Endodermal cell (in vitro differentiated cells): ENCODE data around the gene RAP1GAP2. TPM values are rescaled to one million over a fixed set of nuclear protein-coding genes. Genes with fewer than 3 reads are reported as not detected.

Experiments used
- DNase-seq: peaks from one replicate; pipeline ENCODE4 v3.0.0-alpha.2; 2017
- H3K27ac ChIP-seq: 2 replicates; pipeline ENCODE4 v1.5.1; 2013; ENCODE audit warnings: mild to moderate bottlenecking, low read depth, low read length, moderate library complexity
- H3K27me3 ChIP-seq: 2 replicates; pipeline ENCODE4 v1.6.1; 2013; ENCODE audit warnings: mild to moderate bottlenecking, low read length, moderate library complexity; ENCODE audit not compliant: insufficient read depth, control insufficient read depth, poor library complexity, severe bottlenecking
- H3K36me3 ChIP-seq: 2 replicates; pipeline ENCODE4 v1.7.0; 2013; ENCODE audit warnings: mild to moderate bottlenecking, low read length, moderate library complexity; ENCODE audit not compliant: control insufficient read depth, insufficient read depth
- H3K4me1 ChIP-seq: one replicate; pipeline ENCODE4 v1.7.0; 2013; ENCODE audit warnings: low read length; ENCODE audit not compliant: control insufficient read depth, insufficient read depth
- H3K4me3 ChIP-seq: 2 replicates; pipeline ENCODE4 v1.5.1; 2013; ENCODE audit warnings: mild to moderate bottlenecking, low read length, moderate library complexity
- H3K9ac ChIP-seq: 2 replicates; pipeline ENCODE4 v1.6.1; 2013; ENCODE audit warnings: mild to moderate bottlenecking, low read length, moderate library complexity; ENCODE audit not compliant: poor library complexity, severe bottlenecking; ENCODE audit errors: extremely low read depth
- H3K9me3 ChIP-seq: 2 replicates; pipeline ENCODE4 v1.6.1; 2013; ENCODE audit warnings: mild to moderate bottlenecking, low read length, moderate library complexity; ENCODE audit not compliant: control insufficient read depth
- H3K27ac Mint-ChIP-seq: 2 replicates; pipeline ENCODE4 v1.8.0; 2020; ENCODE audit warnings: mixed read lengths
- H3K27me3 Mint-ChIP-seq: 2 replicates; pipeline ENCODE4 v1.8.0; 2021; ENCODE audit warnings: mild to moderate bottlenecking, mixed read lengths; ENCODE audit not compliant: insufficient read depth
- H3K36me3 Mint-ChIP-seq: 2 replicates; pipeline ENCODE4 v1.8.0; 2020; ENCODE audit warnings: low read depth, mixed read lengths
- H3K4me1 Mint-ChIP-seq: 2 replicates; pipeline ENCODE4 v1.8.0; 2020; ENCODE audit warnings: mixed read lengths
- H3K4me3 Mint-ChIP-seq: 2 replicates; pipeline ENCODE4 v1.8.0; 2020; ENCODE audit warnings: mild to moderate bottlenecking, moderate library complexity, mixed read lengths
- H3K9me3 Mint-ChIP-seq: 2 replicates; pipeline ENCODE4 v1.8.0; 2020; ENCODE audit warnings: mild to moderate bottlenecking, mixed read lengths
- CTCF ChIP-seq: fragments of 200-600 bp; sonication (generic); conservative IDR thresholded peaks from 2 replicates; pipeline ENCODE4 v1.5.0; 2021; ENCODE audit warnings: antibody characterized with exemption, mild to moderate bottlenecking
- WGBS, 2 experiments: methylation state at CpG; one replicate each; pipeline versions ENCODE4 v1.1.5 to v1.1.7; 2013; ENCODE audit warnings: missing lambda C conversion rate in 2 of 2, mixed read lengths in 1 of 2; ENCODE audit not compliant: insufficient coverage in 1 of 2, insufficient read length in 1 of 2; 5-methylcytosine and 5-hydroxymethylcytosine counted together
- total RNA-seq, 2 donors: library from RNA; stranded (reverse); fragmentation: NEBNext Ultra II Directional in 1 of 2; extraction: Animal tissue kit (Norgen Biotek cat#: 25700) in 1 of 2; gene quantifications; 2 replicates in 1 of 2; 3 replicates in 1 of 2; pipeline ENCODE4 v1.2.1, GENCODE V29; 2021

Gene RAP1GAP2
- total RNA-seq, 2 donors from 2014 or later, result 18.0 to 44.3 TPM

- 90 to 92% methylated on average over 3 of the region's 3 CpGs for WGBS, 2 experiments
- peaks cover 5% of the 10 kb centered on the region for H3K4me1 ChIP-seq
- TF ChIP-seq CTCF, result no peak
- Mint-ChIP-seq H3K27me3 (no peaks in the 10 kb centered on the region), H3K4me1 (peaks cover 23% of the 10 kb centered on the region), H3K9me3 (no peaks in the 10 kb centered on the region), H3K27ac (no peak overlapping the region), H3K36me3 (peaks cover 4% of the 10 kb centered on the region), H3K4me3 (no peak overlapping the region)
- H3K27ac ChIP-seq, result no peak overlapping the region
- H3K4me3 ChIP-seq, result no peak overlapping the region
- H3K36me3 ChIP-seq, result no peaks in the 10 kb centered on the region
- no peaks in the 10 kb centered on the region for H3K9me3 ChIP-seq
- no peak overlapping the region for H3K9ac ChIP-seq
- H3K27me3 ChIP-seq, result no peaks in the 10 kb centered on the region
- peak; percentile 60 for DNase-seq
These were observed 69.0 kb downstream of the RAP1GAP2 start for GRCh38 chr17:2865228-2865627.

DNA sequence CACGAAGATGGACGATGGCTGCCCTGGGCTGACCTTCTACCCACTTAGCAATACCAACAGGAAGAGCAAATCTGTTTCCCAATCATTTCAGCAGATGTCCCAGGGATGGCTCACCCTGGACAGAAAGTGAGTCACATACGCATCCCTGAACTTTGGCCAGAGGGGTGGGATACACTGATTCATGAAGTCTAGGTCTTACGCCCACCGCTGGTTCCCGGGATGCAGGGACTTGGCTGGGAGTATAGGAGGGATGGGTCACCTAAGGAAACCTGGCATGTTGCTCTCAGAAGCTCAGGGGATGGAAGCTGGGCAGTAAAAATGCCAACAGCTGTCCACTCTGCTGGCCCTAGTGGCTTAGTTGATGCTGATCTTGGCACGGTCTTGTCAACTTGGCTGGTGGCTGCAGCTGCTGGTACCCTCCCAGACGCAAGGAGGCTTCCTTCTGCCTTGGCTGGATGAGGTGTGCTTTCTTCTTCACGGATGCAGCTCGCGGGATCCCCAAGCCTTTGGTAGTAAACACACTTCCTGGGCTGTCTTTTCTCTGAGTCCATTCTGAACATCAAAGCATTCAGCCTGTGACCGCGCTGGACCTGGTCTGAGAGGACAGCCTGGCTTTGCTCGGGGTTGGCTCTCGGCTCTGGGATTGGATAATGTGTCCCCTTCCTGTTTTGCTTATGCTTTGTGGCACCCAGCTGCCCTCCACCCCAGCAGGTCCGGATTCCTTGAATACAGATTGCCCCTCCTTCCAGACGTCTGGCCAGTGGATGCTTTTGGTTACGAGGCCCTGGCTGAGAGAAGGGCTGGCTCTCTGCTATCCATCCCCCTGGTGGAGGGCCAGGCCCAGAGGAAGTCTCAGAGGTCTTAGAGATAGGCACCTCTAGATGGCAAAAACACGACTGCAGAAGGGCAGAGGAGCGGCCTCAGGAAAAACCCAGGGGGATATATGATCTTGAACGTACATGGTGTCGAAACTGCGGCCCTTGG lies 71.5 kb downstream of the RAP1GAP2 start:
- H3K4me1 Mint-ChIP-seq, result peaks cover 38% of the 10 kb centered on the region
- Histone ChIP-seq H3K9ac (no peak overlapping the region), H3K4me1 (peaks cover 7% of the 10 kb centered on the region), H3K27me3 (no peaks in the 10 kb centered on the region), H3K36me3 (no peaks in the 10 kb centered on the region), H3K27ac (peak overlapping the region; percentile 36), H3K4me3 (no peak overlapping the region), H3K9me3 (no peaks in the 10 kb centered on the region)
- H3K27ac Mint-ChIP-seq, result peak overlapping the region; percentile 52
- no peak overlapping the region for H3K4me3 Mint-ChIP-seq
- peak; percentile 73 for TF ChIP-seq CTCF
- peak; percentile 97 for DNase-seq
- H3K27me3 Mint-ChIP-seq, result no peaks in the 10 kb centered on the region
- H3K9me3 Mint-ChIP-seq, result no peaks in the 10 kb centered on the region
- 65 to 76% methylated on average over 18 to 23 of the region's 23 CpGs for WGBS, 2 experiments
- no peaks in the 10 kb centered on the region for H3K36me3 Mint-ChIP-seq

- WGBS, 2 experiments, result 86 to 92% methylated on average over 2 to 13 of the region's 13 CpGs
- no peak for TF ChIP-seq CTCF
- no peaks in the 10 kb centered on the region for H3K27me3 ChIP-seq
- H3K27me3 Mint-ChIP-seq, result no peaks in the 10 kb centered on the region
- H3K4me1 Mint-ChIP-seq, result peaks cover 42% of the 10 kb centered on the region
- H3K36me3 Mint-ChIP-seq, result no peaks in the 10 kb centered on the region
- H3K36me3 ChIP-seq, result no peaks in the 10 kb centered on the region
- H3K9me3 Mint-ChIP-seq, result no peaks in the 10 kb centered on the region
- H3K9ac ChIP-seq, result no peak overlapping the region
- H3K4me3 ChIP-seq, result no peak overlapping the region
- H3K27ac Mint-ChIP-seq, result no peak overlapping the region
- peak; percentile 51 for DNase-seq
- no peak overlapping the region for H3K27ac ChIP-seq
- H3K4me1 ChIP-seq, result peaks cover 15% of the 10 kb centered on the region
- no peaks in the 10 kb centered on the region for H3K9me3 ChIP-seq
- H3K4me3 Mint-ChIP-seq, result no peak overlapping the region
These were observed 73.4 kb downstream of the RAP1GAP2 start for GRCh38 chr17:2869604-2870003.
